Activated CD4-positive, alpha-beta T cell treated with anti-CD3 and anti-CD28 coated beads, Interleukin-2, amount 50 U/mL, for 1 hour (primary cell): ENCODE data around the gene TDRD10.

Experiments used
- DNase-seq: peaks from one replicate; pipeline ENCODE4 v3.0.0-alpha.2; 2020

TDRD10 gene

GRCh38 chr1:154502066-154502743 lies at the start of gene TDRD10, which contains the start of gene SHE:
TSS of gene TDRD10 (plus strand) at chr1:154502219. CDS start at chr1:154506904, 4,685 bp downstream.
TSS of gene SHE (minus strand) at chr1:154502412. CDS start at chr1:154502026, 386 bp downstream.
- DNase-seq = no peak

DNA sequence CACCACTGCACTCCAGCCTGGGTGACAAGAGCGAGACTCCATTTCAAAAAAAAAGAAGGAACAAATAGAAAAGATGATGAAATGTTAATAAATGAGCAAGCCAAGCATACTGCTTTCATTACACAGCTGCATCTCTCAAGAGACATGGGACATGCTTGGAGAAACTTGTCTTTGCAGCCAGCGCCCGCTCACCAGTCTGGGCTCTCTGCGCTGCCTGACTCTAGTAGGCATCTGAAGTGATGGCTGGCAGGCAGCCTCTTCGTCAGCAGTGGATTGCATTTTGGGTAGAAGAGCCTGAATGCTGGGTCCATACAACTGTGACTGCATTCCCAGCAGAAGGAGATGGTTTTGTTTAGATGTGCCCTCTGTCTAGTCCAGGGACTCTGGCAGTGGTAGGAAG lies 48.9 kb upstream of the TDRD10 start:
- DNase-seq = no peak

DNA sequence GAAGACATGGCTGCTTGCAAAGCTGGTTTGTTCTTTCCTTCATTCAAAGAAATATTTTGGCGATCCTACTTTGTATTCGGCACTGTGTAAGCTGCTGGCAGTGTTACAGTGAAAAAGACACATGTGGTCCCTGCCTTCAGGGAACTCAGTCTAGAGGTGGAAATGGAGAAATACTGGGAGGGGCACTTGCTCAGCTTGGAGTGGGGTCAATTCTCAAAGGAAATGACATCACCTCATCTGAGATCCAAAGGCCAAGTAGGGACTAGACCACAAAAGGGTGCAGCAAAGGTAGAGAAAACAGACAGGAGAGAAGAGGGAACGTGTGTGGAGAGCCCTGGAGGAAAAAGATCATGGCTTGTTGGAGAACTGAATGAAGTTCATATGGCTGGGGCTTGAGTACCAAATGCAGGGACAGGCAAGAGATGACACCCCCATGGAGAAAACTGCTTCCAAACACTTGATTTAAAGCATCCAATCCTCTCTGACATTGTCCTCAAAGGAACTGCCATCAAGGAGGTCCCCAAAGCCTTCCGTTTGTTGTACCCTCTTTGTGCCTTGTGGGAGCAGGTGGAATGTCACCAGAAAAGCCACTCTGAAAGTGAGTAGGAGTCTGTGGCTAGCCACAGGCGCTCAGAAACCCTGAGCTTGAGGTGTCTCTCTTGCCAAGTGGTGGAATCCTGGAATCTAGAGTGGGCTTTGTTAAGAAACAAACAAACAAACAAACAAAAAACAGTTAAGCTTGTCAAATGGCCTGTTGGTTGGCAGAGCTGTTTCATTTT lies 48.3 kb upstream of the TDRD10 start:
- no peak for DNase-seq

- DNase-seq = no peak
Observed at GRCh38 chr1:154454386-154455120, 47.5 kb upstream of the TDRD10 start.

DNA sequence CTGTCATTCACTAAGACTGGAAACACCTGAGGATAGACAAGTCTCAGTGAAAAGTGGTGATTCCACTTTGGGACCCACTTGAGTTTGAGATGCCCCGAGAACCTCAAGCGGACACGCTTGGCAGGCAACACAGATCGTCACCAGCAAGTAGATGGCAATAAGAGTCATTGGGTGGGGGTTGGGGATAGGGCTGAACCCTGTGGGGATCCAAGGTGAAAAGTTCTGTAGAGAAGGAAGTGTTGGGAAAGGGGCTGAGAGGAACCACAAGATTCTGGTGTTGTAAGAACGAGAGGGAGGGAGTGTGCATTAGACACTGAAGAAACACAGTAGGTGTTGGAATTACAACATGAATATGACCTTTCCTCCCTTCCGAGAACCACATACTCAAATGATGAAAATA lies 45.4 kb upstream of the TDRD10 start:
- DNase-seq = no peak

GRCh38 chr1:154459080-154459479 lies 42.9 kb upstream of the TDRD10 start:
- DNase-seq = no peak

- DNase-seq = no peak
Observed at GRCh38 chr1:154460695-154461260, 41.2 kb upstream of the TDRD10 start.

GRCh38 chr1:154463512-154463990 lies 38.5 kb upstream of the TDRD10 start:
- peak; percentile 63 for DNase-seq

GRCh38 chr1:154465621-154466195 lies 36.3 kb upstream of the TDRD10 start:
- DNase-seq = no peak

DNA sequence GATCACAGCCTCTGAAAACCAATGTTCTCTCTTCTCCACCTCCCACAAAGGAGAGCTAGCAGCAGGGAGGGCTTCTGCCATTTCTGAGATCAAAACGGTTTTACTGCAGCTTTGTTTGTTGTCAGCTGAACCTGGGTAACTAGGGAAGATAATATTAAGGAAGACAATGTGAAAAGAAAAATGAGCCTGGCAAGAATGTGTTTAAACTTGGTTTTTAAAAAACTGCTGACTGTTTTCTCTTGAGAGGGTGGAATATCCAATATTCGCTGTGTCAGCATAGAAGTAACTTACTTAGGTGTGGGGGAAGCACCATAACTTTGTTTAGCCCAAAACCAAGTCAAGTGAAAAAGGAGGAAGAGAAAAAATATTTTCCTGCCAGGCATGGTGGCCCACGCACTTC lies 35.8 kb upstream of the TDRD10 start:
- no peak for DNase-seq

DNA sequence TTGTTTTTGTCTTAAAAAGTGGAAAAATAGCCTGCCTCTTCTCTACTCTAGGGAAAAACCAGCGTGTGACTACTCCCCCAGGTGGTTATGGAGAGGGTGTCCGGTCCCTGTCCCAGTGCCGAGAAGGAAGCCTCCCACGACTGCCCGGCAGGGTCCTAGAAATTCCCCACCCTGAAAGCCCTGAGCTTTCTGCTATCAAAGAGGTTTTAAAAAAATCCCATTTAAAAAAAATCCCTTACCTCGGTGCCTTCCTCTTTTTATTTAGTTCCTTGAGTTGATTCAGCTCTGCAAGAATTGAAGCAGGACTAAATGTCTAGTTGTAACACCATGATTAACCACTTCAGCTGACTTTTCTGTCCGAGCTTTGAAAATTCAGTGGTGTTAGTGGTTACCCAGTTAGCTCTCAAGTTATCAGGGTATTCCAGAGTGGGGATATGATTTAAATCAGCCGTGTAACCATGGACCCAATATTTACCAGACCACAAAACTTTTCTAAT lies 35.0 kb upstream of the TDRD10 start:
- DNase-seq = no peak

GRCh38 chr1:154467434-154468102 lies 34.5 kb upstream of the TDRD10 start:
- DNase-seq = no peak

DNA sequence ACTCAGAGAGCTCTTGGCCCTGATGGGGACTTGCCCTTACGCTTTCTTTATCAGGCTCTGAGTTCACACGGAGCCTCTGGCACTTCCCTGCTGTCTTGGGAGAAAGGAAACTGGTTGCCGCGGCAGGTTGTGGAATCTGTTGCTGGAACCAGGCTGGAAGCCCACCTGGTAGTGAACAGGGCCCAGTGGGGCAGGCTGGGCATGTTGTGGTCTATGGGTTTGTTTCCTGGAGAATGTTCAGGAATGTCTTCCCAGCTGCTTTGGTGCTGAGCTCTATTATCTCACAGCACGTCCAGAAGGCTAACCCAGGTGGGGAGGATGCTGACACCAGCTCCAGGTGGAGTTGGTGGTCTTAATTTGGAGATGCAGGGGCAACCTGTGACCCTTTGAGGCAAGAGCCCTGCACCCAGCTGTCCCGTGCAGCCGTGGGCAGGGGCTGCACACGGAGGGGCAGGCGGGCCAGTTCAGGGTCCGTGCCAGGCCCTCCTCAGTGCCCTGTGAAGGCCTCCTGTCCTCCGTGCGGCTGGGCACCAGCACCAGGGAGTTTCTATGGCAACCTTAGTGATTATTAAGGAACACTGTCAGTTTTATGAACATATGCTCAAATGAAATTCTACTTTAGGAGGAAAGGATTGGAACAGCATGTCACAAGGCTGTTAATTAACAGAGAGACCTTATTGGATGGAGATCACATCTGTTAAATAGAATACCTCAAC lies 33.3 kb upstream of the TDRD10 start:
- DNase-seq = no peak

DNA sequence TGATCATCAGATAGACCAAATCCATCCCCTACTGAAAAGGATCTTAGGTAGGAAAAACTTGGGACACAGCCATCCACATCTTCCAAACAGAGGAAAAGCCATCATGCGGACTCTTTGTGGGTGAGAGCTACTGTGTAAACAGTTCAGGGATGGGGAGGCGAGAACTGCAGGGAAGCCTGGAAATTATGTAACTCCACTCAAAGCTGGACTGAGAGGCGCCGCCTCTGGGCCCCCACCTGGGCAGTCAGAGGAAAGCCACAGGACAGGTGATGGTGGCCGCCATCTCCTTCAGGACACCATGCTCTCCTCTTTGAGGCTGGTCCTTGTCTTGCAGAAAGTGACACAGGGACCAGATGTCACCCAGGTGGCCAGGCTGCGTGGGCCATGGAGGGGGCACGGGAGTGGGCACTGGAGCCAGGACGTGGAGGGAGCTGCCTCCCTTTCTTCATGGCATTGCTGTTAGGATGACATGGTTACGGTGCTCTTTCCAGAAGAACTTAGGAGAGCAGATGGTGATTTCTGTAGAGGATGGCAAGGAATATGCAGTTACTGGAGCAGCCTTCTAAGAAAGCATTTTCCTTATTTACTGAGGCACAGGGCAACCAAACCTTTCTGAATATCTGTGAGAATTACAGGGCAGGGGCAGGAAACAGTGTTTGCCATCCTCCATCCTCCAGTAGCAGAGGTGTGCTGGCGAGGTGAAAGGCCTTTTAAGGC lies 32.0 kb upstream of the TDRD10 start:
- no peak for DNase-seq

- no peak for DNase-seq
Observed at GRCh38 chr1:154471304-154471703, 30.7 kb upstream of the TDRD10 start.

GRCh38 chr1:154474802-154475201 lies 27.2 kb upstream of the TDRD10 start:
- no peak for DNase-seq

- DNase-seq = no peak
Observed at GRCh38 chr1:154476791-154477190, 25.2 kb upstream of the TDRD10 start.

- DNase-seq = no peak
Observed at GRCh38 chr1:154478013-154478412, 24.0 kb upstream of the TDRD10 start.

GRCh38 chr1:154478639-154479038 lies 23.4 kb upstream of the TDRD10 start:
- peak; percentile 16 for DNase-seq

GRCh38 chr1:154479764-154480421 lies 22.1 kb upstream of the TDRD10 start:
- peak; percentile 43 for DNase-seq
